ENCODE results near the gene CCM2L.

Gene CCM2L

GRCh38 chr20:32064667-32065066 lies 54.4 kb downstream of the CCM2L start:
- no peaks in the 10 kb centered on the region for H3F3A ChIP-seq (ENCODE audit: insufficient read depth, low read length)
- H3K36me3 ChIP-seq (ENCODE audit: insufficient read depth, low read length): no peaks in the 10 kb centered on the region
- no peak overlapping the region for H3K4me3 ChIP-seq (ENCODE audit: low read depth, low read length, poor library complexity, severe bottlenecking)
- H3K4me1 ChIP-seq (ENCODE audit: insufficient read depth, low read length, severe bottlenecking): peaks cover 4% of the 10 kb centered on the region
- H3K27me3 ChIP-seq (ENCODE audit: insufficient read depth, low read length): peaks cover 8% of the 10 kb centered on the region; the same call in 1 of the 2 replicates
- H3K9me2 ChIP-seq (ENCODE audit: low read depth, low read length): no peaks in the 10 kb centered on the region
- H3K4me2 ChIP-seq (ENCODE audit: low read length): no peak overlapping the region
- H2AFZ ChIP-seq (ENCODE audit: low read length): no peak overlapping the region
- no peaks in the 10 kb centered on the region for H4K20me1 ChIP-seq (ENCODE audit: insufficient read depth, low read length)
- H3K79me2 ChIP-seq (ENCODE audit: insufficient read depth, low read length): no peaks in the 10 kb centered on the region
- H3K9me3 ChIP-seq (ENCODE audit: low read length): no peaks in the 10 kb centered on the region
- H3K9ac ChIP-seq (ENCODE audit: low read length): no peak overlapping the region
- H3K27ac ChIP-seq (ENCODE audit: low read depth, low read length, poor library complexity, severe bottlenecking): no peak overlapping the region
- TF ChIP-seq EZH2 (IDR thresholded peaks at IDR 0.05; ENCODE audit: borderline replicate concordance, low read length) (no peak), CTCF (IDR thresholded peaks at IDR 0.05; ENCODE audit: low read length) (no peak)

DNA sequence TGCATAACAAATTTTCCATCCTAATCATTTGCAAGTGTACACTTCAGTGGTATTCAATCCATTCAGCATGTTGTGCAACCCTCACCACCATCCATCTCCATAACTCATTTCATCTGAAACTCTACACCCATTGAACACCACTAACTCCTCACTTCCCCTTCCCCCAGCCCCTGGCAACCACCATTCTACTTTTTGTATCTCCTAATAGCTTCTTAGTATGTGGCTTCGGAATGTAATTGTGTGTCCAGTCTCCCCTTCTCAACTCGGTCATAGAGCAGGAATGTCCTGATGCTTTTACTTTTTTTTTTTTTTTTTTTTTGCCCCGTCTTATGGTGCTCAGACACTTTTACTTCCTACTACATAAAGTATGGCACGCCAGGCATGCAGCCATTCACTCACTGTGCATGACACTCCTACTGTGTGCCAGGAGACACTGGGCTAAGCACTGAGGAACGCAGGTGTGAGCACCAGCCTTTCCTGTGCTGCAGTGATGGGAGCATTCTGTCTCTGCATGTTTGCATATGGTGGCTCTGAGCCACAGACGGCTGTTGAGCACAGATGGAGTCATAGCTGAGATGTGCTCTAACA lies 57.1 kb downstream of the CCM2L start:
- Histone ChIP-seq H4K20me1 (ENCODE audit: insufficient read depth, low read length) (no peaks in the 10 kb centered on the region), H3K79me2 (ENCODE audit: insufficient read depth, low read length) (no peaks in the 10 kb centered on the region), H3K9me3 (ENCODE audit: low read length) (no peaks in the 10 kb centered on the region), H3K9ac (ENCODE audit: low read length) (no peak overlapping the region), H3K27me3 (ENCODE audit: insufficient read depth, low read length) (no peaks in the 10 kb centered on the region; the same call in 1 of the 2 replicates), H2AFZ (ENCODE audit: low read length) (no peak overlapping the region), H3K9me2 (ENCODE audit: low read depth, low read length) (no peaks in the 10 kb centered on the region), H3K27ac (ENCODE audit: low read depth, low read length, poor library complexity, severe bottlenecking) (no peak overlapping the region), H3K4me3 (ENCODE audit: low read depth, low read length, poor library complexity, severe bottlenecking) (no peak overlapping the region), H3F3A (ENCODE audit: insufficient read depth, low read length) (no peaks in the 10 kb centered on the region), H3K4me1 (ENCODE audit: insufficient read depth, low read length, severe bottlenecking) (peaks cover 4% of the 10 kb centered on the region), H3K36me3 (ENCODE audit: insufficient read depth, low read length) (no peaks in the 10 kb centered on the region), H3K4me2 (ENCODE audit: low read length) (no peak overlapping the region)
- no peak for TF ChIP-seq EZH2 (IDR thresholded peaks at IDR 0.05; ENCODE audit: borderline replicate concordance, low read length)
- no peak for TF ChIP-seq CTCF (IDR thresholded peaks at IDR 0.05; ENCODE audit: low read length)

DNA sequence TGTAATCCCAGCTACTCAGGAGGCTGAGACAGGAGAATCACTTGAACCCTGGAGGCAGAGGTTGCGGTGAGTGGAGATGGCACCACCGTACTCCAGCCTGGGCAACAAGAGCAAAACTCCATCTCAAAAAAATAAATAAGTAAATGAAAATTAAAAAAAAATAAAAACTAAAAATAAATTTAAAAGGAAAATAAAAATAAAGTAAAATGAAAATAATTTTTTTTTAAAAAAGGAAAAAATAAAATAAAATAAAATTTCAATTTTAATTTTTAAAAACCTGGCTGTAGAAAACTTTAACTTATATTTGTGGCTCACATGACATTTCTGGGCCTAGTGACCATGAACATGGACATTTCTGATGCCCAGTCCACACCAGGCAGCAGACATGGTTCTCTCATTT lies 57.9 kb downstream of the CCM2L start:
- H3K36me3 ChIP-seq (ENCODE audit: insufficient read depth, low read length): no peaks in the 10 kb centered on the region
- no peak for TF ChIP-seq CTCF (IDR thresholded peaks at IDR 0.05; ENCODE audit: low read length)
- TF ChIP-seq EZH2 (IDR thresholded peaks at IDR 0.05; ENCODE audit: borderline replicate concordance, low read length): no peak
- no peaks in the 10 kb centered on the region for H3K9me3 ChIP-seq (ENCODE audit: low read length)
- no peaks in the 10 kb centered on the region; the same call in 1 of the 2 replicates for H3K27me3 ChIP-seq (ENCODE audit: insufficient read depth, low read length)
- H2AFZ ChIP-seq (ENCODE audit: low read length): no peak overlapping the region
- H3F3A ChIP-seq (ENCODE audit: insufficient read depth, low read length): no peaks in the 10 kb centered on the region
- no peaks in the 10 kb centered on the region for H4K20me1 ChIP-seq (ENCODE audit: insufficient read depth, low read length)
- H3K4me3 ChIP-seq (ENCODE audit: low read depth, low read length, poor library complexity, severe bottlenecking): no peak overlapping the region
- peaks cover 4% of the 10 kb centered on the region for H3K4me1 ChIP-seq (ENCODE audit: insufficient read depth, low read length, severe bottlenecking)
- no peaks in the 10 kb centered on the region for H3K9me2 ChIP-seq (ENCODE audit: low read depth, low read length)
- H3K4me2 ChIP-seq (ENCODE audit: low read length): no peak overlapping the region
- H3K79me2 ChIP-seq (ENCODE audit: insufficient read depth, low read length): no peaks in the 10 kb centered on the region
- H3K9ac ChIP-seq (ENCODE audit: low read length): no peak overlapping the region
- H3K27ac ChIP-seq (ENCODE audit: low read depth, low read length, poor library complexity, severe bottlenecking): no peak overlapping the region

All from OCI-LY1 (cell line).